GM19193 (cell line): Measurements from ENCODE around the gene CHRNB4.

Experiments used
- POLR2A ChIP-seq: IDR thresholded peaks from 4 replicates; pipeline ENCODE4 v1.6.1; 2011; ENCODE audit not compliant: insufficient read depth, insufficient read length; ENCODE audit errors: extremely low read depth

The CHRNB4 gene

DNA sequence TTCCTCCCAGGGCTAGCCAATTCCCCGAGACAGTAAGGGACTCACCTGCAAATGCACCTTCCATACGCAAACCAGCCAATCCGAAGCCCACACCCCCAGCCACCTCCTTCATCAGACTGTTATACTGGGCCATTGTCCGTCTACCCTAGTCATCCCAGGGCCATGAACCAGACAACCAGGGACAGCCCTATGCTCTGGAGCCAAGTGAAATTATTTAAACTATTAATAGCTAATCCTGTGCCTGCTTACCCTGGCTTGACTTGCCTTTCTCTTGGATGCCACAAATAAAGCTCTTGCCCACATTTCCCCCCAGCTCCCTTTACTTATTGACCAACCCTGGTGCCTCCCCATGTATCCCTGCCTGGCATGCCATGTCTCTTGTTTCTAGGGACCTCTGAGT lies 4.0 kb upstream of the CHRNB4 start:
- no peak for TF ChIP-seq POLR2A

DNA sequence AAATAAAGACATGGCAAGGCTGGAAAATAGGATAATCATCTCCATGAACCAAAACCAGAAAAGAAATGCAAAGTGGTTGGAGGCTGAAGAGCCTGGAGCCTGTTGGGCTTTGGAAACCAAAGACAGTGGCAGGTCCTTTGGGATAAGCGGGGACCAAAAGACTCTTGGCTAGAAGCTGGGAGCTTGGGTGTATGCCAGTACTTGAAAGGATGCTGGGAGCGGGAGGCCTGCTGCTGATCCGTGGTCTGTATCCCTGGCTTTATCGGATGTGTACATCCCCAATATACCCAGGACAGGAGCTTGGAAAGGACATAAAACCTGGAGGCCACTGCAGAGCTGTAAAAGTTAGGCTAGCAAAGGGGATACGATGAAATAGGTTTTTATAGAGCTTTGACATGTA lies 1.3 kb upstream of the CHRNB4 start:
- TF ChIP-seq POLR2A = no peak

DNA sequence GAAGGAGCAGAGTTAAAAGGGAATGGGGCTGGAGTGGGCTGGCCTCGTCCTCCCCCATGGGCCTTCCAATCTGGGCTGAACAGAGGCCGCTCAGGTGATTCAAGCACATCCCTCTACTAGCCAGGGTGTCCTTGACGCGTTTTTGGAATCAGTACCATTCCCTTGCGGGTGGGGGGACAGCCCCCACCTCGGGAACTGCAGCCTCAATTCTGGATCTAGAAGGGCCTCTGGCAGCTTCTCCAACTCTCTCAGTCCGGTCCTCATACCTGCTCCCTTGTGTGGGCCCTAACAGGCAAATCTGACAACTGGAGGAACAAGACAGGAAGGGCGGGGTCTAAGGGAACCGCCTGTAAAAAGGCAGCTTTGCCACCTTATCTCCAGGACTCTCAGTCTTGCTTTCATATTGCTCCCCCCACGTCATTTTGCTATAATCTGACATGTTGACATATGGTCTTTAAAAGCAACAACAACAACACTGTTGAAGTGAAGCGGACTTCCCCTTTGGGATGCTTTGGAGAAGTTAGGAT lies 802 bp upstream of the CHRNB4 start:
- TF ChIP-seq POLR2A = no peak

DNA sequence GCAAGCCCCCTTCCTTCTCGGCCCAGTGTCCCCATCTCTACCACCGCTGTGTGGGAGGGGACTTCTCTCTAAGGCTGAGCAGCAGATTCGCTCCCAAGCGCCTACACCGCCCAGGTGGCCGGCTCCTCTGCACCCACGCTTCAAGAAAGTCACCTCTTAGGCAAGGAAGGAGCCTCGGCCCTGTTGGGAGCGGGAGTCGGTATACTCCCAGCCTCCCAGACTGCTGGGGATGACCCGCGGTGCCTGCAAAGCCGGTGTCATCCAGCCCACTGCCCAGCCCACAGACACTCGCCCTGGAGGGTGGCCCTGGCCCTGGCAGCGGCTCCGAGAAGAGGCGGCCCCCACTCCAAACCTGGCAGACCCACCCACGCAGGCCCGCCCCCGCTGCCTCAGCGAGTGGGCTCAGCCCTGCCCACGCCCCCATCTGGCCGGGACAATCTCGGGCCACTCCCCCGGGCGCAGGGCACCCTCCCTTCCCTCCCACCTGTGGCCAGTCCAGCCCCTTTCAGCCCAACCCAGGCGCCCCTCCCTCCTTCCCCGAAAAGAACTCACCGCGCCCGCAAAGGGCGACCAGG lies 396 bp downstream of the CHRNB4 start:
- no peak for TF ChIP-seq POLR2A

DNA sequence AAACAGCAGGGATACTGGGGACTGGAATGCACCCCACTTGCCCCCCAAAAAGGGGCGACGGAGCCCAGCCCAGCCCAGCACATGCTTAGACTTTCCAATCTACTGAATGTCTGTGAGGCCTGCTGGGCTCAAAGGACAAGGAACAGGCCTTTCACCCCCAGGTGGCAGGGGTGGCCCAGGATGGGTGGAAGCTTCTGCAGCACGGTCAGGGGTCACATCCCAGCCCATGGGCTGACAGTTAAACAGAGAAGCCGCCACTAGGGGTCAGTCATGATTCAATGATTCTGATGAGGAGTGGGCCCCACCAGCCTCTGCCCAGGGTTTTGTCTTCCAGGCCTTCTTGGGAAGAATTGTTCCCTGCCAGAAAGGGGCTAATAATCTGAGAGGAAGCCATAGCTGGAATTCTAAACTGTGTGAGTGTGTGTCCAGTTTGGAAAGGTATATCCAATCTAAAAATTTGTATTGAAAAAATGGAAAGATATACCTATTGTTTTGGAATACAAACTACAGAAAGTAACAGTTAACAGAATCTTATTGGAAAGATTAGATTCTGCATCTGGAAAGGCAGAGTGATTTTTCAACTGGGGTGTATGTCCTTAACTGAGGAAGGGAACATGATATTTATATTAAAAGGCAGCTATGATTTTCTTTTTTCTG lies 2.2 kb downstream of the CHRNB4 start:
- no peak for TF ChIP-seq POLR2A

DNA sequence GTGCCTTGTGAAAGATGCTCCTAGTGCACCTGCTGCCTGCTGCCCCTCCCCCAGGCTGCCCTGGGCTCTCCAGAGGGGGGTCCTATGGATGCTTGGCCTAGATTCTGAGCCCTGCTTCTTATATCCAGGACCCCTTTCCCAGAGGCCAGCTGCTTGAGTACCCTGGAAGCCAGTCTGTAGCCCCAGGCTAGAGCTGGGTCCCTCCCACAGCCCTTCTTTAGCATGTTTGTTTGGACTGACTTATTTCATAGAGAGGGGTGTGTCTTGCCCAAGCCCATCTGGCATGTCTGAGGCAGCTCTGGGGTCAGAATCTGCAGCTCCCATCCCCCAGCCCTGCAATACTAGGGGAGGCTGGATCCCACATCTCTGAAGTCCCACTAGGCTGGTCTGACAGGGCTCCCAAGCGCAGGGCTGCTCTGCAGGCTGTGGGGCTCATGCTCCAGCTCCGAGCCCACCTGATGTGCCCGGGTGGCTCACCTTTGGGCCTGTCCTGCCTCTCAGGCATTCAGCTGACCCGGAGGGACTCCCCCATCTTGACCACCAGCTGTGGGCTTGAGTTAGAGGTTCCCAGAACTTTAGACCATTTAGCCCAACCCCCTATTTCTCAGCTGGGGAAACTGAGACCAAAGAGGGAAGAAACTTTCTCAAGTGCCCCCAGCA lies 3.1 kb downstream of the CHRNB4 start:
- TF ChIP-seq POLR2A = no peak

DNA sequence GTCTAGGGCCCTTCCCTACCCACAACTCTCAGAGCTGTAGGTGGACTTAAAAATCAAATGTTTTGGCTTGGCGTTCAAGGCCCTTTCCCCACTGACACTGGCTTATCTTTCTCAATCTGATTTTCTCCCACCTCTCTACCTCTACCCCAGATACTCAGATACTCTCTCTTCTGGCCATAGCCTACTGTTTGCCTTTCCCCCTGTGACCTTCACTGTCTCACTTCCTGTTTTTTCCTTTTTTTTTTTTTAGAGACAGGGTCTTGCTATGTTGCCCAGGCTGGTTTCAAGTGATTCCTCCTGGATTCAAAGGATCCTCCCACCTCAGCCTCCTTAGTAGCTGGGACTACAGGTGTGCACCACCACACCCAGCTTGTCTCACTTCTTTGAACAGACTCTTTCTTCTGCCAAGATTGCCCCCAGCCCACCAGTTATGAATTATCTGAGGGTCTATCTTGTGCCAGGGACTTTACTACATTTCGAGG lies 4.6 kb downstream of the CHRNB4 start:
- TF ChIP-seq POLR2A = no peak

DNA sequence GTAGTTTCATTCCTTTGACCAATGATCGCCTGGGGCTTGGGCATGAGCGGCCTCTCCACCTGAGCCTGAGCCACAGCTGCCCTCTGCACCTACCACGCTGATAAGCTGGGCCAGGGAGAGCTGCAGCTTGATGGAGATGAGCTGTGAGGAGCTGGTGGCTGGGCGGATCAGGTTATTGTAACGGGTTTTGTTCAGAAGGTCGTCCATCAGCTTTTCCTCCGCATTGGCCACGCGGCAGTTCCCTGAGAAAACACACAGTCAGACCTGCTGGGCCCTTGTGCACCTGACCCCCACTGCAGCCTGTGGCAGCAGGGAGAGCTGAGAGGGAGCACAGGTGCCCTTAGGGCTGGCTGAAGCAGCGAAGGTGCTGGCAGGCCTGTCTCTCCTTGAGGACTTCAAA lies 5.7 kb downstream of the CHRNB4 start:
- no peak for TF ChIP-seq POLR2A

DNA sequence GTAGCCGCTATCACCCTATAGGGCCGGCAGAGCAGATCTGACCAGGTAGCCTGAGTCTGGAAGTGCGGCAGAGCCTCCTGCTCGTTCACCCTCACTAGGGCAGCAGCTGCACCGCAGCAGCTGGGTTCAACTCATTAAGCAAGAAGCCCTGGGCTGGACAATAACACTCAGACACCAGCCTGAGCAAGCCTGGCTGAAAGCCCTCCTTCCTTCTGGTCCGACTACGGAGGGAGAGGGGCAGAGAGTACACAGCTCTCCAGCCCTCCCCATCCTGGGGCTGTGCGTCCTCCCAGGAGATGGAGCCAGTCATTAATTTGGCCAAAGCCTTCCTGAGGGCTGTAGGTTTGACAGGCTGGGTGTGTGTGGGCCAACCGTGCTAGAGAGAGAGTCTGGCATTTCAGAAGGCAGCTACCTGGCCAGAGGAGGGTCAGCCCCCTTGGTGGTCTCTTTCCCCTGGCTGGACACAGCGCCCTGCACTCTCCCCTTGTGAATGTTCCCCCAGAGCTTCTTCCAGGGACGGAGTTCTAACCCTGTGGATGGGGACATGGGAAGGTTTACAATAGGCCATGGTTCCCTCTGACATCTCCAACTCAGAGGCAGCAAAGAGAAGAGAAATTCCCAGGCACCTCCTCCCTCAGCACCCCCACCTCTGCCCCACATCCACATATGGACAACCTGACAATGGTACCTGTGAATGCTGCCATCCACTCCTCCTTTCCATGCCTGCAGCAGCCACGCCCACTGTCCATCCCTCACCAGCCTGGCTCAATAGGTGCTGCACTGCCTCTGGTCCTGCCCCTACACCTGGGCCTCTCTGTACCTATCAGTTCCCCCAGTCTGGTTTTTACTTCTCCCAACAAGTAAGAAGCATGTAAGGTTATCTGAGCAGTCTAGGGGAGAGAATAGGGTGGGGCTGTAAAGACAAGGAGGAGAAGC lies 6.5 kb downstream of the CHRNB4 start:
- TF ChIP-seq POLR2A = no peak

DNA sequence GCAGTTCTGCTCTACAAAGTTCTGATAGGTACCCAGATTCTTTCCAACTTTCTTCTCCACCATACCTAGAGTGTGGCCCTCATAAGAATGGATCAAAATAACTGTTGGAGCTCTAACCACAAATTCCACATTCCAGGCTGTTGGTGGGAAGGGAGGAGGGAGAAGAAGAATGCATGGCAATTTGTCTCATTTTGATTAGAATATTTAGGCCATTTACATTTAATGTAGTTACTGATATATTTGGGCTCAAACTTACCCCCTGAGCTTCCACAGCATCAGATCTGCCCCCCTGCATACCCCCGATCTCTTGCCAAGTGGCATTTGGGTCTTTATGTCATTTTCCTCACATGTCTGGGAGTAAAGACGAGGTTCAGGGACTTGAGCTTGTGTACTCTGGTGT lies 7.7 kb downstream of the CHRNB4 start:
- no peak for TF ChIP-seq POLR2A

DNA sequence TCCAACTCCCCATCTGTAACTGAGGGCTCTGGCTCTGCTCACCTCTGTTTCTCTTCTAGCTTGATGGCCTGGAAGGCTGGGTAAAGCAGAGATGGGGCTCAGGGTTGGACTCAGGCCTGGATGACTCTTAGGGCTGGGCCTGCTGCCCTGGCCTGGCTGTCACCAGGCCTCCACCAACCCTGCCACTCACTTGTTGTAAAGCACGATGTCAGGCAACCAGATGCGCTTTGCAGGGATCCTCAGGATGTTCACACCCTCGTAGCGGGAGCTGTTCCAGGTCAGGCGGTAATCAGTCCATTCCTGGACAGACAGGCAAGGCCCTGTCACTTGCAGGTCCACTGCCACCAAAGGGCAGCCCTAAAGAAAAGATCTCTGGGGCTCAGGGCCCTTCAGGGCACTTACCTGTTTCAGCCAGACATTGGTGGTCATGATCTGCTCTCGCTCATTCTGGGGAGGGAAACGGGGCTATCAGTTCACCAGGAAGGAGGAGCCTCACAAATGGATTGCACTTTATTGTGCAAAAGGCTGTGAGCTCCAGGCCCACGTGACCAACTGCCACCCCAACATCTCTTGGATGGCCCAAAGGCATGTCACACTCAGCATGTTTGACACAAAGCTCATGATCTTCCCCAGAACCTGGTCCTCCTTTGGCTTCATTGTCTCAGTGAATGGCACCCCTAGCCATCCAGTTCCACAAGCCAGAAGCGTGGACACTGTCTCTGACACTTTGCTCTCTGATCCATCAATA lies 9.9 kb downstream of the CHRNB4 start:
- no peak for TF ChIP-seq POLR2A

DNA sequence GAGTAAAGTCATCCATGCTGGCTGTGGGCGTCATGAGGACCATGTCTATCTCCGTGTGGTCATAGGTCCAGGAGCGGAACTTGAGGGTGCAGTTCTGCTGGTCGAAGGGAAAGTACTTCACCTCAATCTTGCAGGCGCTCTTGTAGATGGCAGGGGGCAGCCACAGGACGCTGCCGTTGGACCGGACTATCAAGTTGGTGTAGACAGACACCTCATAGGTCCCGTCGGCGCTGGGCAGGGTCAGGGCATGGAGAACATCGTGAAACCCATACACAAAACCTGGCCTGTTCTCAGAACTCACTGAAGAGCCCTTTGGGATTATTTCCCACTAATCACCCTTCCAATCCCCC lies 11.3 kb downstream of the CHRNB4 start:
- no peak for TF ChIP-seq POLR2A

DNA sequence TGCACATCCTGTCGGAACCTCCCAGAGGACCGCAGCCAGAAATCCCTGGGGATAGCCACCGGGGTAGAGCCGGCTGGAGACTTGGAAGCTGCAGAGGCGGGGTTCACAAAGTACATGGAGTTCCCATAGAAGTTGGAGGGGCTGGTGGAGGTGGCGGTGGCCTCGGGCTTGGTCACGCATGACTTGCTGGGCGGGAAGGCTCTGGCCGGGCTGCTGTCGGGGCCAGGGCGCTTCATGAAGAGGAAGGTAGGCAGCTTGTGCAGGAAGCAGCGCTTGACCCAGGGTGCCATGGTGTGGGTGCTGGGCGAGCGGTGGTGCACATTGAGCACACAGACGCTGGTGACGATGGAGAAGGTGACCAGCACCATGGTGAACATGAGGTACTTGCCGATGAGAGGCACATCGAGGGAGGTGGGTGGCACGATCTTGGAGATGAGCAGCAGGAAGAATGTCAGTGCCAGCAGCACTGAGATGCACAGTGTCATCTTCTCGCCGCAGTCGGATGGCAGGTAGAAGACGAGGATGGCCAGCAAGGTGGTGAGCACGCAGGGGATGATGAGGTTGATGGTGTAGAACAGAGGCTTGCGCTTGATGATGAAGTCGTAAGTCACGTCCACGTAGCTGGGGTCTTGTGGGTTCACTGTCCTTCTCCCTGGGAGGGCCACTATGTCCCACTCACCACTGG lies 11.8 kb downstream of the CHRNB4 start:
- TF ChIP-seq POLR2A = no peak

DNA sequence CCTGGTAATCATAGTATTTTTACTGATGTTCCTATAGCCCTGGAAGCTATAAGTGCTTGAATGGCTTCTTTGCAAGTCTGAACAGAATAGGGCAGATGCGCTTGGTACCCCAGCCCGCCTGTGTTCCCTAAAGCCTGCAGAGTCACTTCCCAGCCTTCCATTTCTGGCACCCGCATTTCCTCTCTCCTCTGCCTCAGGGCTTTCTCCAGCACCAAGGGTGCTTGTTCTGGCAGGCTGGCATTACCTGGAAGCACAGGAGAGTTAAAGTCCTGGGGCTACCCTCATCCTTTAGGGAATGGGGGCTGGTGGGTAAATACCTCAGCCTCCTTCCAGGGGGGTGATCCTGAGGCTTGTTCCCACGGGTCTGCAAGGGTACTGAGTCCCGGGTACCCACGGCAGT lies 12.8 kb downstream of the CHRNB4 start:
- no peak for TF ChIP-seq POLR2A

DNA sequence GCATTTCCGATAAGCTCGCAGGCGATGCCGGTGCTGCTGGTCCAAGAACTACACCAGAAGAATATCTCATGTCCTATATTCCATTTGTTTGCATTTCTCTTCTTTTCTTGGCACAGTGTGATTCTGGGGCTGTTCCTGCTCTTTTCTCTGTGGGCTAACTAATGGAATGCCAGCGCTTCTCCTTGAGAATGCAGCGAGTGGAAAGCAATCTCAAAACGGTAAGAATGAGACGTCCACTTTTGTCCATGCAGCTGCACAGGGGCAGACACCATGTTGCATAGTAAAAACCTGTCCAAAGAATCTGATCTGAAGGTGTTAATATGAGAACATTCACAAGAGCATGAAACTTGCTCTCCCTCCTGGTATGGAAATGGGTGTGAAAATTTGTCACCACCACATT lies 13.7 kb downstream of the CHRNB4 start:
- no peak for TF ChIP-seq POLR2A
